ENCODE measurements around the gene EPAS1.

DNA sequence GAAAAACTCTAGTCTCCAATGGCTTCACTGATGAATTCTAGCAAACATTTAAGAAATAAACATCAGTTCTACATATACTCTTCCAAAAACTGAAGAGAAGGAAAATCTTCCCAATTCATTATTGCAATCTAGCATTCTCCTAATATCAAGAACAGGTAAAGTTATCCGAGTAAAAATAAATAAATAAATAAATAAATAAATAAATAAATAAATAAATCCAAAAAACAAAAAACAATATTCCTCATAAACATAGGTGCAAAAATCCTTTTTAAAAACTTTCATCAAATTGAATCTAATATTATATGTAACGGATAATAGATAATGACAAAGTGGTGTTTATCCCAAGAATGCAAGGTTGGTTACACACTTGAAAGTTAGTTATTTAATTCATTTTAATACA, 123.7 kb downstream of the EPAS1 start:
- TF ChIP-seq, protein P1, sequence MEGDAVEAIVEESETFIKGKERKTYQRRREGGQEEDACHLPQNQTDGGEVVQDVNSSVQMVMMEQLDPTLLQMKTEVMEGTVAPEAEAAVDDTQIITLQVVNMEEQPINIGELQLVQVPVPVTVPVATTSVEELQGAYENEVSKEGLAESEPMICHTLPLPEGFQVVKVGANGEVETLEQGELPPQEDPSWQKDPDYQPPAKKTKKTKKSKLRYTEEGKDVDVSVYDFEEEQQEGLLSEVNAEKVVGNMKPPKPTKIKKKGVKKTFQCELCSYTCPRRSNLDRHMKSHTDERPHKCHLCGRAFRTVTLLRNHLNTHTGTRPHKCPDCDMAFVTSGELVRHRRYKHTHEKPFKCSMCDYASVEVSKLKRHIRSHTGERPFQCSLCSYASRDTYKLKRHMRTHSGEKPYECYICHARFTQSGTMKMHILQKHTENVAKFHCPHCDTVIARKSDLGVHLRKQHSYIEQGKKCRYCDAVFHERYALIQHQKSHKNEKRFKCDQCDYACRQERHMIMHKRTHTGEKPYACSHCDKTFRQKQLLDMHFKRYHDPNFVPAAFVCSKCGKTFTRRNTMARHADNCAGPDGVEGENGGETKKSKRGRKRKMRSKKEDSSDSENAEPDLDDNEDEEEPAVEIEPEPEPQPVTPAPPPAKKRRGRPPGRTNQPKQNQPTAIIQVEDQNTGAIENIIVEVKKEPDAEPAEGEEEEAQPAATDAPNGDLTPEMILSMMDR (IDR thresholded peaks at IDR 0.05) = no peak
- TF ChIP-seq POLR2A (IDR thresholded peaks at IDR 0.05) = no peak

Data from uterus (tissue), 2 donors.